A549 treated with DMSO at 1 μM for 4 hours (cell line): ENCODE data around the gene RBM47. TPM values are rescaled to one million over a fixed set of nuclear protein-coding genes. Genes with fewer than 3 reads are reported as not detected.

Source experiments
- total RNA-seq: library from RNA; stranded (reverse); fragments of 200-300 nt; extraction: Qiagen RNA extraction; gene quantifications from 5 replicates; pipeline ENCODE4 v1.2.3, GENCODE V29; 2022; ENCODE audit warnings: low read depth

Gene RBM47
- 19.5 to 28.1 TPM (median 25.4 TPM) in 5 replicates for total RNA-seq

GRCh38 chr4:40629401-40630334, at the start of gene RBM47:
TSS of gene RBM47 (minus strand) at chr4:40629864. CDS start at chr4:40438893, 190,971 bp downstream.

Other genes starting within 250 kb of the RBM47 start
- 0.27 to 0.58 TPM (median 0.30 TPM) in 5 replicates for gene NSUN7, start 120.1 kb upstream of the RBM47 start, total RNA-seq